GM12891 (cell line): ENCODE measurements around the gene SLC8B1.

Experiments
- PAX5 ChIP-seq: IDR thresholded peaks from 2 replicates; pipeline ENCODE4 v1.6.1; 2011; ENCODE audit warnings: low read length, moderate library complexity, mild to moderate bottlenecking; ENCODE audit not compliant: insufficient read depth, severe bottlenecking
- POLR2A ChIP-seq: IDR thresholded peaks from 2 replicates; pipeline ENCODE4 v1.6.1; 2011; ENCODE audit warnings: low read depth, low read length, control low read depth
- POLR2AphosphoS5 ChIP-seq: IDR thresholded peaks from 2 replicates; pipeline ENCODE4 v1.6.1; 2011; ENCODE audit warnings: low read depth, low read length, control low read depth
- SPI1 ChIP-seq: IDR thresholded peaks from 2 replicates; pipeline ENCODE4 v1.6.1; 2011; ENCODE audit warnings: low read depth, low read length, control low read depth
- TAF1 ChIP-seq: IDR thresholded peaks from 2 replicates; pipeline ENCODE4 v1.6.1; 2011; ENCODE audit warnings: low read depth, low read length, control low read depth

DNA sequence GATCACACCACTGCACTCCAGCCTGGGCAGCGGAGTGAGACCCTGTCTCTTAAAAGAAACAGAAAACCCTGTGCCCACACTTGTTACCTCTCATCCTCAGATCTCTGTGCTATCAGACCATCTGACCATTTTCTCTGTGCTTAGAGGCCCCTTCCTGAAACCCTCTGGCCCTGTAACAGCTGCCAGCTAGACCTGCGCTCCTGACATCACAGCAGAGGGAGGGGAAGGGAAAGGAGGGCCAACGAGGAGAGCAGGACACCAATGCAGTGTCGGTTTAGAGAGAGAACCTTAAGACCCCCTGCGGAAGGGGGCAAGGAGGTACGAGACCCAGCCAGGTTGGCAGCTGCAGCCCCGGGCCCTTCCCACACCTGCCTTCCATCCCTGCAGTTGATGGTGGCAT lies 42.4 kb downstream of the SLC8B1 start:
- TF ChIP-seq POLR2A = no peak
- TF ChIP-seq TAF1 = no peak
- no peak for TF ChIP-seq POLR2AphosphoS5
- TF ChIP-seq PAX5 = no peak
- no peak for TF ChIP-seq SPI1
